H1 (cell line): Measurements from ENCODE around the gene FIP1L1. TPM values are rescaled to one million over a fixed set of nuclear protein-coding genes. Genes with fewer than 3 reads are reported as not detected.

Source experiments
- CTCF ChIA-PET: fragments of 300-600 bp; sonication (Branson Sonifier 250); formaldehyde crosslinking; loops from one replicate; lab custom pipeline; 2021; ENCODE audit not compliant: partially characterized antibody; lab: Charles Lee
- POLR2A ChIA-PET: fragments of 300-600 bp; sonication (Branson Sonifier 250); formaldehyde crosslinking; loops from one replicate; lab custom pipeline; 2021; ENCODE audit warnings: inconsistent platforms; ENCODE audit not compliant: partially characterized antibody; lab: Charles Lee
- DNase-seq, 2 experiments: peaks; one replicate each; pipeline versions ENCODE4 v3.0.0 to v3.0.0-alpha.2; 2010 to 2022; ENCODE audit warnings: low spot score in 2 of 2, low read depth in 1 of 2, mixed read lengths in 1 of 2
- FAIRE-seq: peaks from 2 replicates; lab custom pipeline; 2011; peaks lifted over from hg19 to GRCh38; lab: Jason Lieb, UNC
- H2AFZ ChIP-seq: 2 replicates; pipeline ENCODE4 v1.8.1; 2012; ENCODE audit warnings: low read length, inconsistent platforms
- H2AK5ac ChIP-seq: 2 replicates; pipeline ENCODE4 v1.6.1; 2013; ENCODE audit warnings: low read depth, low read length
- H2BK120ac ChIP-seq: replicated peaks from 2 replicates; pipeline ENCODE3; 2013; ENCODE audit warnings: low read depth, low read length, inconsistent platforms
- H2BK12ac ChIP-seq: 2 replicates; pipeline ENCODE4 v1.6.1; 2013; ENCODE audit warnings: low read depth, low read length
- H2BK15ac ChIP-seq: 2 replicates; pipeline ENCODE4 v1.6.1; 2013; ENCODE audit warnings: low read length
- H2BK20ac ChIP-seq: 2 replicates; pipeline ENCODE4 v1.6.1; 2013; ENCODE audit warnings: low read length
- H2BK5ac ChIP-seq: 2 replicates; pipeline ENCODE4 v1.6.1; 2013; ENCODE audit warnings: low read depth, low read length
- H3K14ac ChIP-seq: 2 replicates; pipeline ENCODE4 v1.6.1; 2013; ENCODE audit warnings: inconsistent platforms; ENCODE audit not compliant: insufficient read length
- H3K18ac ChIP-seq: 2 replicates; pipeline ENCODE4 v1.6.1; 2013; ENCODE audit warnings: low read length; ENCODE audit errors: extremely low read depth
- H3K23ac ChIP-seq: 2 replicates; pipeline ENCODE4 v1.6.1; 2013; ENCODE audit warnings: inconsistent platforms; ENCODE audit not compliant: insufficient read length
- H3K23me2 ChIP-seq: 2 replicates; pipeline ENCODE4 v1.6.1; 2013; ENCODE audit warnings: low read depth, low read length
- H3K27ac ChIP-seq: 2 replicates; pipeline ENCODE4 v1.6.1; 2011; ENCODE audit warnings: low read depth, low read length, inconsistent platforms
- H3K27me3 ChIP-seq, 4 experiments: replicated peaks in 1 of 4; 1 replicate in 1 of 4; 2 replicates in 3 of 4; pipeline versions ENCODE4 v1.6.1 to v1.8.1; 2011 to 2013; ENCODE audit warnings: low read length in 3 of 4, mild to moderate bottlenecking in 3 of 4, inconsistent platforms in 2 of 4, mixed read lengths in 2 of 4, moderate library complexity in 1 of 4; ENCODE audit not compliant: control insufficient read depth in 3 of 4, insufficient read depth in 3 of 4; ENCODE audit errors: extremely low read depth in 1 of 4
- H3K36me3 ChIP-seq, 4 experiments: 2 replicates each; pipeline versions ENCODE4 v1.6.1 to v1.8.1; 2011 to 2013; ENCODE audit warnings: mild to moderate bottlenecking in 4 of 4, low read length in 3 of 4, moderate library complexity in 2 of 4, control low read depth in 1 of 4, inconsistent platforms in 1 of 4; ENCODE audit not compliant: insufficient read depth in 4 of 4, control insufficient read depth in 2 of 4
- H3K4ac ChIP-seq: replicated peaks from 2 replicates; pipeline ENCODE3; 2013; ENCODE audit warnings: low read length, low read depth, mixed read lengths, inconsistent platforms; ENCODE audit not compliant: insufficient read length
- H3K4me1 ChIP-seq, 4 experiments: replicated peaks in 1 of 4; 1 replicate in 1 of 4; 2 replicates in 3 of 4; pipeline versions ENCODE4 v1.6.1 to v1.8.1; 2011 to 2013; ENCODE audit warnings: low read length in 3 of 4, inconsistent platforms in 2 of 4, mixed read lengths in 1 of 4; ENCODE audit not compliant: insufficient read depth in 4 of 4, control insufficient read depth in 3 of 4
- H3K4me2 ChIP-seq, 2 experiments: 2 replicates each; pipeline versions ENCODE4 v1.6.1 to v1.8.1; 2011 to 2013; ENCODE audit warnings: low read depth in 2 of 2, low read length in 2 of 2, control low read depth in 1 of 2, inconsistent platforms in 1 of 2, mild to moderate bottlenecking in 1 of 2; ENCODE audit not compliant: insufficient read depth in 1 of 2
- H3K4me3 ChIP-seq, 4 experiments: fragments of 200-600, 300-600 bp in 1 of 4; sonication (generic), shearing (Covaris generic), sonication (Bioruptor Twin) in 1 of 4; 2 replicates each; pipeline versions ENCODE4 v1.5.1 to v1.8.1; 2011 to 2016; ENCODE audit warnings: low read length in 4 of 4, low read depth in 3 of 4, control low read depth in 2 of 4, inconsistent platforms in 2 of 4, mild to moderate bottlenecking in 2 of 4, mixed read lengths in 1 of 4, moderate library complexity in 1 of 4; ENCODE audit not compliant: insufficient read depth in 2 of 4; ENCODE audit errors: extremely low read depth in 1 of 4
- H3K56ac ChIP-seq: replicated peaks from 2 replicates; pipeline ENCODE3; 2013; ENCODE audit warnings: low read depth, mild to moderate bottlenecking, mixed read lengths, low read length, inconsistent platforms; ENCODE audit not compliant: insufficient read length
- H3K79me1 ChIP-seq: 2 replicates; pipeline ENCODE4 v1.6.1; 2013; ENCODE audit warnings: low read depth, low read length, control low read depth
- H3K79me2 ChIP-seq, 2 experiments: 2 replicates each; pipeline versions ENCODE4 v1.6.1 to v1.8.1; 2012 to 2013; ENCODE audit warnings: low read length in 2 of 2, mild to moderate bottlenecking in 2 of 2, inconsistent platforms in 1 of 2; ENCODE audit not compliant: insufficient read depth in 2 of 2, control insufficient read depth in 1 of 2
- H3K9ac ChIP-seq, 4 experiments: replicated peaks in 1 of 4; 1 replicate in 1 of 4; 2 replicates in 3 of 4; pipeline versions ENCODE4 v1.6.1 to v1.8.1; 2011 to 2013; ENCODE audit warnings: low read depth in 3 of 4, low read length in 3 of 4, control low read depth in 2 of 4, mild to moderate bottlenecking in 2 of 4, moderate library complexity in 2 of 4, inconsistent platforms in 1 of 4; ENCODE audit errors: extremely low read depth in 1 of 4
- H3K9me3 ChIP-seq, 2 experiments: 2 replicates each; pipeline versions ENCODE4 v1.6.1 to v1.8.1; 2012 to 2013; ENCODE audit warnings: mild to moderate bottlenecking in 2 of 2, moderate library complexity in 2 of 2, control low read depth in 1 of 2, inconsistent platforms in 1 of 2, low read depth in 1 of 2, low read length in 1 of 2, mixed read lengths in 1 of 2; ENCODE audit not compliant: insufficient read depth in 2 of 2
- H4K20me1 ChIP-seq, 2 experiments: replicated peaks in 1 of 2; 2 replicates each; pipeline versions ENCODE3 to v1.8.1; 2011 to 2013; ENCODE audit warnings: inconsistent platforms in 2 of 2, low read length in 2 of 2, mild to moderate bottlenecking in 1 of 2; ENCODE audit not compliant: insufficient read depth in 2 of 2, control insufficient read depth in 1 of 2
- H4K5ac ChIP-seq: 2 replicates; pipeline ENCODE4 v1.6.1; 2013; ENCODE audit warnings: low read length, low read depth, mixed read lengths, inconsistent platforms; ENCODE audit not compliant: insufficient read length
- H4K8ac ChIP-seq: 2 replicates; pipeline ENCODE4 v1.8.0; 2013; ENCODE audit warnings: mild to moderate bottlenecking, moderate library complexity, low read length, inconsistent platforms; ENCODE audit not compliant: insufficient read depth; ENCODE audit errors: extremely low read depth
- H4K91ac ChIP-seq: replicated peaks from 2 replicates; pipeline ENCODE3; 2013; ENCODE audit warnings: low read length, mixed read lengths, inconsistent platforms; ENCODE audit not compliant: insufficient read length
- ATF3 ChIP-seq: IDR thresholded peaks from 2 replicates; pipeline ENCODE4 v1.6.1; 2011; ENCODE audit warnings: low read depth, mild to moderate bottlenecking, low read length; ENCODE audit not compliant: insufficient read depth
- CHD1 ChIP-seq: IDR thresholded peaks from 2 replicates; pipeline ENCODE4 v1.6.1; 2012; ENCODE audit warnings: low read depth, low read length, improper control_type of control experiment
- CREB1 ChIP-seq: IDR thresholded peaks from 2 replicates; pipeline ENCODE4 v1.6.1; 2012; ENCODE audit warnings: inconsistent platforms
- E2F6 ChIP-seq: IDR thresholded peaks from 2 replicates; pipeline ENCODE4 v1.6.1; 2012; ENCODE audit warnings: inconsistent platforms
- EZH2 ChIP-seq: fragments of 200-600 bp; sonication (generic); IDR thresholded peaks from 2 replicates; pipeline ENCODE4 v1.7.1; 2012; ENCODE audit warnings: low read depth, mild to moderate bottlenecking, moderate library complexity, low read length, inconsistent platforms; ENCODE audit not compliant: severe bottlenecking
- GABPA ChIP-seq: IDR thresholded peaks from 2 replicates; pipeline ENCODE4 v1.6.1; 2011; ENCODE audit warnings: mild to moderate bottlenecking, low read length, moderate library complexity, borderline replicate concordance; ENCODE audit not compliant: insufficient read depth
- KDM1A ChIP-seq: fragments of 200-600, 300-600 bp; sonication (generic); IDR thresholded peaks from 2 replicates; pipeline ENCODE4 v1.7.1; 2016; ENCODE audit warnings: mild to moderate bottlenecking, low read length, borderline replicate concordance
- KDM5A ChIP-seq: fragments of 200-600 bp; IDR thresholded peaks from 2 replicates; pipeline ENCODE4 v1.7.1; 2012; ENCODE audit warnings: mild to moderate bottlenecking, low read length, inconsistent platforms, mixed read lengths
- NRF1 ChIP-seq: IDR thresholded peaks from 2 replicates; pipeline ENCODE4 v1.6.1; 2011; ENCODE audit warnings: mild to moderate bottlenecking, low read depth, low read length, improper control_type of control experiment
- PHF8 ChIP-seq: fragments of 200-600 bp; sonication (generic); conservative IDR thresholded peaks from 2 replicates; pipeline ENCODE4 v1.7.1; 2012; ENCODE audit warnings: low read depth, mild to moderate bottlenecking, inconsistent platforms, low read length, moderate library complexity
- RXRA ChIP-seq: IDR thresholded peaks from 2 replicates; pipeline ENCODE4 v1.6.1; 2011; ENCODE audit warnings: low read depth, mild to moderate bottlenecking, low read length, moderate library complexity; ENCODE audit not compliant: insufficient read depth
- SP2 ChIP-seq: IDR thresholded peaks from 2 replicates; pipeline ENCODE4 v1.6.1; 2012; ENCODE audit warnings: mild to moderate bottlenecking, low read length, inconsistent platforms
- SRF ChIP-seq: IDR thresholded peaks from 2 replicates; pipeline ENCODE4 v1.6.1; 2011; ENCODE audit warnings: mild to moderate bottlenecking, low read depth, low read length, moderate library complexity
- SUZ12 ChIP-seq: fragments of 200-600 bp; sonication (generic); IDR thresholded peaks from 2 replicates; pipeline ENCODE4 v1.6.1; 2012; ENCODE audit warnings: mild to moderate bottlenecking, inconsistent platforms, low read length, moderate library complexity, mixed read lengths
- WGBS, 2 experiments: shearing (Covaris generic) in 1 of 2; methylation state at CpG; one replicate each; pipeline versions ENCODE4 v1.1.6 to v1.1.7; 2013 to 2015; ENCODE audit warnings: low lambda C conversion rate in 2 of 2, mixed read lengths in 2 of 2, inconsistent platforms in 1 of 2, low coverage in 1 of 2, missing lambda C conversion rate in 1 of 2; ENCODE audit not compliant: insufficient replicate concordance in 2 of 2, insufficient coverage in 1 of 2, insufficient read length in 1 of 2; ENCODE audit errors: extremely low coverage in 1 of 2, missing lambda C conversion rate in 1 of 2; 5-methylcytosine and 5-hydroxymethylcytosine counted together
- polyA plus RNA-seq, 7 experiments: library from polyadenylated mRNA; depleted of rRNA in 3 of 7; stranded (reverse) in 5 of 7; unstranded in 2 of 7; fragments of >200 nt in 5 of 7; fragments of 200-250 nt in 2 of 7; gene quantifications; 1 replicate in 5 of 7; 2 replicates in 1 of 7; 4 replicates in 1 of 7; pipeline versions ENCODE4 v1.2.1 to v1.2.3, GENCODE V29; 2011 to 2013; ENCODE audit warnings: missing spikeins in 2 of 7, mixed read lengths in 2 of 7
- total RNA-seq: library from RNA; stranded (reverse); fragmentation: NEBNext Ultra II Directional; extraction: Animal tissue kit (Norgen Biotek cat#: 25700); gene quantifications from 2 replicates; pipeline ENCODE4 v1.2.1, GENCODE V29; 2021

FIP1L1 gene
- total and polyA plus RNA-seq, 2 of the 8 experiments (the other 6 are each of a cell fraction or from before 2014, with no cell fraction given), result 19.5 to 53.7 TPM

GRCh38 chr4:53483250-53483649 is 105.8 kb downstream of the FIP1L1 start:
- H3K9ac ChIP-seq, result no peak overlapping the region
- H3K36me3 ChIP-seq, result no peaks in the 10 kb centered on the region; a peak in 1 of 8 replicates
- H2AK5ac ChIP-seq, result no peak overlapping the region
- H3K23ac ChIP-seq, result no peak overlapping the region
- no peak overlapping the region for H3K4me2 ChIP-seq
- H3K4me3 ChIP-seq, result no peak overlapping the region
- no peaks in the 10 kb centered on the region for H3K79me2 ChIP-seq
- H2BK15ac ChIP-seq, result no peak overlapping the region
- no peak overlapping the region for H3K18ac ChIP-seq
- no peaks in the 10 kb centered on the region for H3K9me3 ChIP-seq
- DNase-seq, result no peak
- no peak overlapping the region for H4K91ac ChIP-seq
- CTCF ChIA-PET, result interaction anchor here (0.7 kb wide), 1 partner anchor 33 kb away, joined by 3 read pairs; no protein-coding TSS in a partner anchor
- no peak overlapping the region for H3K27ac ChIP-seq
- no peak overlapping the region for H4K5ac ChIP-seq
- H2BK120ac ChIP-seq, result no peak overlapping the region
- peaks cover 0 to 6% (median 5%) of the 10 kb centered on the region in 4 experiments; a peak in 4 of 7 replicates for H3K4me1 ChIP-seq
- no peak overlapping the region for H4K8ac ChIP-seq
- H3K14ac ChIP-seq, result no peak overlapping the region
- H2BK5ac ChIP-seq, result no peak overlapping the region
- H3K79me1 ChIP-seq, result no peaks in the 10 kb centered on the region
- WGBS, 2 experiments, result 90% methylated on average over 1 of the region's 1 CpG; no CpG with 5 or more reads in 1 of the 2 experiments
- H2AFZ ChIP-seq, result no peak overlapping the region
- POLR2A ChIA-PET, result no interaction called here
- no peak overlapping the region for H2BK12ac ChIP-seq
- no peak overlapping the region for H2BK20ac ChIP-seq
- H3K27me3 ChIP-seq, result no peaks in the 10 kb centered on the region
- no peaks in the 10 kb centered on the region for H4K20me1 ChIP-seq
- H3K4ac ChIP-seq, result no peak overlapping the region
- H3K23me2 ChIP-seq, result no peaks in the 10 kb centered on the region
- FAIRE-seq, result no peak
- H3K56ac ChIP-seq, result no peak overlapping the region
- TF ChIP-seq SRF (no peak), SUZ12 (no peak), ATF3 (no peak), RXRA (no peak), SP2 (no peak), KDM1A (no peak), CREB1 (no peak), EZH2 (no peak), PHF8 (no peak), NRF1 (no peak), E2F6 (no peak), GABPA (no peak), KDM5A (no peak), CHD1 (no peak)
